DOHH2 (cell line): ENCODE results near the gene C1orf116.

Source experiments
- CTCF ChIP-seq: fragments of 200-600 bp; sonication (generic); IDR thresholded peaks from one replicate; pipeline ENCODE4 v1.5.1; 2014; ENCODE audit warnings: antibody characterized with exemption, mild to moderate bottlenecking, low read depth, low read length; ENCODE audit not compliant: poor library complexity, severe bottlenecking
- EZH2phosphoT487 ChIP-seq: fragments of 200-600 bp; sonication (generic); IDR thresholded peaks from 2 replicates; pipeline ENCODE4 v1.6.1; 2017; ENCODE audit warnings: borderline replicate concordance, mild to moderate bottlenecking, antibody characterized with exemption, low read length, moderate library complexity, mixed read lengths

DNA sequence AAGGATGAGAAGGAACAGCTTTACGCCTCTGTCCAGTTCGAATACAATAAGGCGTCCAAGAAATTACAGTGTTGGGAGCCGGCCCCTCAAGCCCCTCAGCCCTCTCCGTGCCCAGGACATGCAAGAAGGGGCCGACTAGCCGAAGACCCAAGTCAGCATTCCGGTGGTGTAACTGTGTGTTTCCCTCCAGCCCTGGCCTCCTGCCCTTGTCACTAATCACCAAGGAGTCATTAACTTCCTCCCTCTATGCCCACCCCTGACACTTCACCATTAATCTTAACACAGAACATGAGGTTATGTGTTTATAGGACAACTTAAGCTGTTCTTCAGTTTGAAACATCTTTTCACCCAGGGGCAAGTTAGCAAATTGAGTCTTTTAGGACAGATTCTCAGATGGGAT is 39.7 kb upstream of the C1orf116 start:
- TF ChIP-seq CTCF (no peak), EZH2phosphoT487 (no peak)
